Peyer's patch (tissue), 4 donors: ENCODE results near the gene FARP2. TPM values are rescaled to one million over a fixed set of nuclear protein-coding genes. Genes with fewer than 3 reads are reported as not detected.

Experiments
- DNase-seq, 3 donors: peaks; one replicate each; pipeline ENCODE4 v3.0.0-alpha.2; 2017 to 2019
- H3K27ac ChIP-seq, 4 donors: fragments of 200-600 bp; sonication (generic); one replicate each; pipeline ENCODE4 v1.5.1; 2016 to 2019
- H3K27me3 ChIP-seq, 2 donors: fragments of 200-600 bp; sonication (generic); one replicate each; pipeline ENCODE4 v1.5.1; 2019
- H3K36me3 ChIP-seq, 3 donors: fragments of 200-600 bp; sonication (generic); one replicate each; pipeline ENCODE4 v1.5.1; 2016 to 2019
- H3K4me1 ChIP-seq, 4 donors: fragments of 200-600 bp; sonication (generic); one replicate each; pipeline ENCODE4 v1.5.1; 2016 to 2019
- H3K4me3 ChIP-seq, 4 donors: fragments of 200-600 bp; sonication (generic); 1 replicate in 3 of 4; 2 replicates in 1 of 4; pipeline ENCODE4 v1.5.1; 2016 to 2019; ENCODE audit warnings: mild to moderate bottlenecking in 1 of 4
- H3K9me3 ChIP-seq, 4 donors: fragments of 200-600 bp; sonication (generic); one replicate each; pipeline ENCODE4 v1.5.1; 2016 to 2019; ENCODE audit warnings: mild to moderate bottlenecking in 1 of 4
- POLR2A ChIP-seq, 2 donors: fragments of 450-650 bp; IDR thresholded peaks; one replicate each; pipeline ENCODE4 v1.5.1; 2017; ENCODE audit warnings: antibody characterized with exemption in 2 of 2, mild to moderate bottlenecking in 2 of 2, moderate library complexity in 2 of 2
- total RNA-seq, 4 donors: library from RNA; depleted of rRNA; stranded (reverse); fragments of >200 nt; gene quantifications; one replicate each; pipeline ENCODE4 v1.1.0, GENCODE V29; 2016
- TF ChIP-seq, protein P1 (sequence below), 6 experiments: fragments of 450-650 bp in 4 of 6; fragments of 200-600 bp in 2 of 6; sonication (generic) in 1 of 6; IDR thresholded peaks; one replicate each; pipeline ENCODE4 v1.5.1; 2017 to 2019; ENCODE audit warnings: antibody characterized with exemption in 6 of 6, mild to moderate bottlenecking in 3 of 6, moderate library complexity in 1 of 6

The FARP2 gene
- total RNA-seq, 4 donors from 2014 or later: 107 to 169 (median 140) TPM

DNA sequence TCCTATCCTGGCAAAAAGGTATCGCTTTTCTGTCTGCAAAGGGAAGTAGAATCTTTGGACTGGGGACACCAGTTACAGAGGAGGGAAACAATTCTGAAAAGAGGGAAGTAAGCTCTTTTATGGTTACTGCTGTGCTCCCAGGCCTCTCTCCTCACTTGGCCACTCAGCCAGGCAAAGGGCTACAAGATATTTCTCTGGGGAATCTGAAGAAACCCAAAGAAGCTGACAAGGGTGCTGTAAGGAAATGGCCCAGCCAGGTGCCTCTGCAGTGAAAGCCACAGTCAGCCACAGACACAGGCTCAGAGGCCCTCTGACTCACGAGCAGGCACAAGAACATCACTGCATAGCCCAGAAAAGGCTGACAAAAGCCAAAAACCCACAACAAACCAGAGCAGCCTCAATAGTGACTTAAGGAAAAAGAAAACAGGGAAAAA, 46.4 kb upstream of the FARP2 start:
- H3K9me3 ChIP-seq: no peaks in the 10 kb centered on the region
- no peaks in the 10 kb centered on the region for H3K36me3 ChIP-seq
- H3K27ac ChIP-seq: peak overlapping the region in 2 of 4 donors; percentile 53 to 62
- peaks cover 0 to 21% (median 3%) of the 10 kb centered on the region in 4 donors for H3K4me1 ChIP-seq
- no peaks in the 10 kb centered on the region for H3K27me3 ChIP-seq
- TF ChIP-seq, protein P1, sequence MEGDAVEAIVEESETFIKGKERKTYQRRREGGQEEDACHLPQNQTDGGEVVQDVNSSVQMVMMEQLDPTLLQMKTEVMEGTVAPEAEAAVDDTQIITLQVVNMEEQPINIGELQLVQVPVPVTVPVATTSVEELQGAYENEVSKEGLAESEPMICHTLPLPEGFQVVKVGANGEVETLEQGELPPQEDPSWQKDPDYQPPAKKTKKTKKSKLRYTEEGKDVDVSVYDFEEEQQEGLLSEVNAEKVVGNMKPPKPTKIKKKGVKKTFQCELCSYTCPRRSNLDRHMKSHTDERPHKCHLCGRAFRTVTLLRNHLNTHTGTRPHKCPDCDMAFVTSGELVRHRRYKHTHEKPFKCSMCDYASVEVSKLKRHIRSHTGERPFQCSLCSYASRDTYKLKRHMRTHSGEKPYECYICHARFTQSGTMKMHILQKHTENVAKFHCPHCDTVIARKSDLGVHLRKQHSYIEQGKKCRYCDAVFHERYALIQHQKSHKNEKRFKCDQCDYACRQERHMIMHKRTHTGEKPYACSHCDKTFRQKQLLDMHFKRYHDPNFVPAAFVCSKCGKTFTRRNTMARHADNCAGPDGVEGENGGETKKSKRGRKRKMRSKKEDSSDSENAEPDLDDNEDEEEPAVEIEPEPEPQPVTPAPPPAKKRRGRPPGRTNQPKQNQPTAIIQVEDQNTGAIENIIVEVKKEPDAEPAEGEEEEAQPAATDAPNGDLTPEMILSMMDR (IDR thresholded peaks at IDR 0.05): no peak
- TF ChIP-seq POLR2A (IDR thresholded peaks at IDR 0.05): no peak
- H3K4me3 ChIP-seq: no peak overlapping the region
- DNase-seq: peak in 2 of 3 donors; percentile 64 to 81

DNA sequence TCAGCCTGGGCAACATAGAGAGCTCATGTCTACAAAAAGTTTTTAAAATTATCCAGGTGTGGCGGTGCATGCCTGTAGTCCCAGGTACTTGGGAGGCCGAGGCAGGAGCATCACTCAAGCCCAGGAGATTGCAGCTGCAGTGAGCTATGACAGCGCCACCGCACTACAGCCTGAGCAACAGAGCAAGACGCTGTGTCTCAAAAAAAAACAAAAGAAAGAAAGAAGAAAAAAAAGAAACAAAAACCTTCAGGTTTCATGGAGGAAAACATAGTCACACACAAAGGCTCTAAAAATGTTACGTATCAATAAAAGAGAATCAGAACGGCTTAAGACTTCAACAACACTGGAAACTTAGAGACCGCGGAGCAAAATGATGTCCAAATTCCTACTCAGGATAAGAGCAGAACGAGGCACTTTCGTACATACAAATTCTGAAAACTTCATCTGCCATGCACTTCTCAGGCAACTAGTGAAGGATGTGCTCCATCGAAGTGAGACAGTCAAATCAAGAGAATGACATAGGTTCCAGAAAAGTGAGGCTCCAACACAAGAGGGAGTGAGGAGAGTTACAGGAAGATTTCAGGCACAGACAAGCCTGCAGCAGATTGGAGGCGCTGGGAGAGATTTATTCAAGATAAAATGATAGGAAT, 45.0 kb upstream of the FARP2 start:
- no peak for DNase-seq
- Histone ChIP-seq H3K27me3 (no peaks in the 10 kb centered on the region), H3K4me3 (no peak overlapping the region), H3K27ac (peak overlapping the region in 1 of 4 donors; percentile 39), H3K4me1 (peaks cover 0 to 21% (median 3%) of the 10 kb centered on the region in 4 donors), H3K9me3 (no peaks in the 10 kb centered on the region), H3K36me3 (no peaks in the 10 kb centered on the region)
- TF ChIP-seq POLR2A (IDR thresholded peaks at IDR 0.05): no peak
- TF ChIP-seq, protein P1 (IDR thresholded peaks at IDR 0.05): no peak

DNA sequence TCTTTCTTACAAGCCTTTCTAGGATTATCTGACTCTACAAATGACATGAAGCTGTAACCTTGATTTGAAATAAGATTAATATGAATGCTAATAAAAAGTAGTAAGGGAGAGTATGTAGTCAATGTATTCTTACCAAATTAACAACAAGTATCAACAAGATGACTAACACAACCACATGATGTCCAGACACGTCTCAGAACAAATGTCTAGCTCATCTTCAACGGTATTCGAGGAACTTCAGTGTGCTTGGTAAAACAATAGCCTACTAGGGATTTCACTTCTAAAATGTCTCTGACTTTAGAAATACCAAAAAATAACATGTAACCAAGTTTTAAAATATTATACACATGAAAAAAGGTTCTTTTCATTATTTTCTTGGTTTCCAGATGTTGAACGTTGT, 44.0 kb upstream of the FARP2 start:
- Histone ChIP-seq H3K9me3 (no peaks in the 10 kb centered on the region), H3K27me3 (no peaks in the 10 kb centered on the region), H3K4me3 (no peak overlapping the region), H3K4me1 (peaks cover 0 to 23% (median 4%) of the 10 kb centered on the region in 4 donors), H3K27ac (no peak overlapping the region), H3K36me3 (no peaks in the 10 kb centered on the region)
- no peak for TF ChIP-seq POLR2A (IDR thresholded peaks at IDR 0.05)
- TF ChIP-seq, protein P1 (IDR thresholded peaks at IDR 0.05): no peak
- no peak for DNase-seq

DNA sequence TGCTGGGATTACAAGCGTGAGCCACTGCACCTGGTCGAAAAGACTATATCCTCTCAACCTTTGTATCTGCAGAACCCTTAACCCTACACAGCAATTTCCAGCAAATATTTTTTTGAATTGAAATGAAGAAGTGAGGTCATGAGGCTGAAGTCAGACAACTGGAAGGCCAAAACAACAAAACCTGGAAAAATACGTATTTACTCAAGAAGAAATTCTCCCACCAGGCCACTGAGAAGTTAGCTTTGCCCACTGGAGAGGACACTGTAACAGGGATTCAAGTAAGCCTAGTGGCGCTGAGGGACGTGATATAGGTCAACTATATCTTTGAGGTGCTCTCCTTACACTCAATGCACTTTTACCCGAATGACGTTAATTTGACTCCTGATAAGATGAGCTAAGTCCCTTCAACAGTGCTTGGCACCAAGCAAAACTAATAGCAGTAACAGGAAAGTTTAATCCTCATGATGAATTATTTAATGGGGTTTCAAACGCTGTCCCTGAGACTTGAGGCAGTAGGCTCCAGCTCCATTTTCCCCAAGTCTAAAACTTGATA, 42.5 kb upstream of the FARP2 start:
- H3K4me1 ChIP-seq: peaks cover 0 to 39% (median 11%) of the 10 kb centered on the region in 4 donors

DNA sequence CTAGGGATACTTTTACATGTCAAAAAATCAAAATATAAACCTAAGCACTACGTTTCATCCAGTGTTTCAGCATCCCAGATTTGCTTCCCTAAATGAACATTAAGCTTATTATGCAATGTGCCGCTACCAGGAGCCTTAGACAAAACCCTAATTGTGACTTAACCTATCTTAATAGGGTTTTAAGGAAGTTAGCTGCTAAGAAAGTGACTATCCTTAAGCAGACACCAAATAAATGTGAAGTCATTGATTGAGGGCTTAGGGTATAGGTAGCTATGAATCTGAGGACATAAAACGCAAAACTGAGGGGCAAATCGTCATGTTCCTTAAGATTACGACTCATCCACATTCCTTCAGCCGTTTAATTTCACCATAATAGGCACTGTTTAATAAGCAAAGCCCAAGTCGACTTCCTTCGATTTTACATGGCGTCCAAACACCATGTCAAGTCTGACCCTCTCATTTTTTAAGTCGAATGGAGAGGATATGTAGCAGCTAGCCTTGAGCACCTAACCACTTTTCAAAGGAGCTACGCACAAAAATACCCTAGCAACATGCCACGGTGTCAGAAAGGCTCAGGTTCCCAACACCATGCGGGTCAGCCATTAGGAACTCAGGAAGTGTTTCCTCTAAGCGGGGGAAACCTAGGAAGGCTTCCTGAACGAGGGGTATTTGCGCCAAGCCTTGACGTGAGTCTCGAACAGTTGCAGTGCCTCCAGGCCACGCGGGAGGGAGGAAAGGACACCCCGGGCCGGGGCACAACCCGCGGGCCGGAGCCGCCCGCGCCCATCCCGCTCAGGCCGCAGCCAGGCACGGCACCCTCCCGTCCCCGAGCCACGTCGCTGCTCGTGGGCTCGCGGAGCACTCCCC, 41.6 kb upstream of the FARP2 start:
- H3K27me3 ChIP-seq: no peaks in the 10 kb centered on the region

More for the DNA sequence above, 42.5 kb upstream of the FARP2 start:
- no peak for DNase-seq
- no peaks in the 10 kb centered on the region for H3K36me3 ChIP-seq
- peak overlapping the region in 1 of 4 donors; percentile 73 for H3K4me3 ChIP-seq
- H3K27ac ChIP-seq: no peak overlapping the region
- no peaks in the 10 kb centered on the region for H3K9me3 ChIP-seq
- TF ChIP-seq POLR2A (IDR thresholded peaks at IDR 0.05): no peak
- TF ChIP-seq, protein P1 (IDR thresholded peaks at IDR 0.05): no peak
- no peaks in the 10 kb centered on the region for H3K27me3 ChIP-seq

More for the DNA sequence above, 41.6 kb upstream of the FARP2 start:
- DNase-seq: no peak
- no peaks in the 10 kb centered on the region for H3K36me3 ChIP-seq
- H3K9me3 ChIP-seq: no peaks in the 10 kb centered on the region
- H3K4me3 ChIP-seq: peak overlapping the region; percentile 72 to 90 (median 80)
- H3K27ac ChIP-seq: peak overlapping the region; percentile 94 to 99 (median 96)
- H3K4me1 ChIP-seq: peaks cover 0 to 47% (median 13%) of the 10 kb centered on the region in 4 donors
- TF ChIP-seq POLR2A (IDR thresholded peaks at IDR 0.05): no peak
- TF ChIP-seq, protein P1 (IDR thresholded peaks at IDR 0.05): no peak
